ENCODE measurements around the gene CST2. TPM values are rescaled to one million over a fixed set of nuclear protein-coding genes. Genes with fewer than 3 reads are reported as not detected.

CST2 gene
- total RNA-seq, 1 donor from 2014 or later: not detected

DNA sequence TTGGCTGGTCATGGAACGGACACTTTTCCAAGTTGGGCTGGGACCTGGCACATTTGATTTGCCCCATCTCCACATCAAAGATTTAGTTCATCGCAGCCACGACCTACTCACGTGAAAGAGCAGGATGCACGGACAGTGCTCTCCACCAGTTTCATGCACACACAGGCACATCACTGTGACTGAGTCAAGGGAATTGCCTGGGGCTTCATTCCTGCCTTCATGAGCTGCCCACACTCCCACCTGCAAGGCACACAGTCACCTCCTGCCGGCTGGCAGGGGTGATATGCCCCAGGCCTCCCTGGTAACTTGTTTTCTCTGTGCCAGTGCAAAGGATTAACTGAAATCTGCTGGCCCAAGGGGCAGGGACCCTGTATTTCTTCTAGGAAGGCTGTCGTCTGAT is 52.4 kb downstream of the CST2 start:
- no peaks in the 10 kb centered on the region for H3K36me3 ChIP-seq

More for the DNA sequence above, 52.4 kb downstream of the CST2 start:
- peaks cover 8% of the 10 kb centered on the region for H3K27me3 ChIP-seq
- no peaks in the 10 kb centered on the region for H4K20me1 ChIP-seq (ENCODE audit: low read depth)
- no peak for DNase-seq (ENCODE audit: low spot score)
- peaks cover 12% of the 10 kb centered on the region for H3K4me1 Mint-ChIP-seq
- peaks cover 5% of the 10 kb centered on the region for H3K4me1 ChIP-seq
- H3K9me3 Mint-ChIP-seq: no peaks in the 10 kb centered on the region
- H3K9ac ChIP-seq: no peak overlapping the region
- H3K9me3 ChIP-seq (ENCODE audit: low read depth): no peaks in the 10 kb centered on the region
- peaks cover 4% of the 10 kb centered on the region for H3K27me3 Mint-ChIP-seq (ENCODE audit: insufficient read depth, low read depth)
- no peaks in the 10 kb centered on the region for H3F3A ChIP-seq (ENCODE audit: low read depth)
- H3K79me2 ChIP-seq (ENCODE audit: low read depth): no peaks in the 10 kb centered on the region
- no peak overlapping the region for H3K27ac ChIP-seq
- H3K4me3 ChIP-seq: no peak overlapping the region
- H3K27ac Mint-ChIP-seq: no peak overlapping the region
- TF ChIP-seq EZH2phosphoT487 (IDR thresholded peaks at IDR 0.05) (no peak), EZH2 (IDR thresholded peaks at IDR 0.05) (no peak)
- TF ChIP-seq, protein P1, sequence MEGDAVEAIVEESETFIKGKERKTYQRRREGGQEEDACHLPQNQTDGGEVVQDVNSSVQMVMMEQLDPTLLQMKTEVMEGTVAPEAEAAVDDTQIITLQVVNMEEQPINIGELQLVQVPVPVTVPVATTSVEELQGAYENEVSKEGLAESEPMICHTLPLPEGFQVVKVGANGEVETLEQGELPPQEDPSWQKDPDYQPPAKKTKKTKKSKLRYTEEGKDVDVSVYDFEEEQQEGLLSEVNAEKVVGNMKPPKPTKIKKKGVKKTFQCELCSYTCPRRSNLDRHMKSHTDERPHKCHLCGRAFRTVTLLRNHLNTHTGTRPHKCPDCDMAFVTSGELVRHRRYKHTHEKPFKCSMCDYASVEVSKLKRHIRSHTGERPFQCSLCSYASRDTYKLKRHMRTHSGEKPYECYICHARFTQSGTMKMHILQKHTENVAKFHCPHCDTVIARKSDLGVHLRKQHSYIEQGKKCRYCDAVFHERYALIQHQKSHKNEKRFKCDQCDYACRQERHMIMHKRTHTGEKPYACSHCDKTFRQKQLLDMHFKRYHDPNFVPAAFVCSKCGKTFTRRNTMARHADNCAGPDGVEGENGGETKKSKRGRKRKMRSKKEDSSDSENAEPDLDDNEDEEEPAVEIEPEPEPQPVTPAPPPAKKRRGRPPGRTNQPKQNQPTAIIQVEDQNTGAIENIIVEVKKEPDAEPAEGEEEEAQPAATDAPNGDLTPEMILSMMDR (IDR thresholded peaks at IDR 0.05): no peak
- H3K36me3 Mint-ChIP-seq: no peaks in the 10 kb centered on the region
- no peak overlapping the region for H3K4me2 ChIP-seq
- H3K4me3 Mint-ChIP-seq: no peak overlapping the region
- H2AFZ ChIP-seq (replicated peaks): no peak overlapping the region

Other genes starting within 250 kb of the CST2 start
- gene CST9, start 220.8 kb downstream of the CST2 start, total RNA-seq (ENCODE audit: low replicate concordance): not detected in 2 replicates
- 20.8 and 58.0 TPM in 2 replicates for gene CST3, start 188.8 kb downstream of the CST2 start, total RNA-seq (ENCODE audit: low replicate concordance)
- gene CST4, start 137.7 kb downstream of the CST2 start, total RNA-seq (ENCODE audit: low replicate concordance): not detected in 2 replicates
- gene CST1, start 75.8 kb downstream of the CST2 start, total RNA-seq (ENCODE audit: low replicate concordance): not detected in 2 replicates
- gene CST5, start 53.0 kb upstream of the CST2 start, total RNA-seq (ENCODE audit: low replicate concordance): not detected in 2 replicates
- not detected in 2 replicates for gene GGTLC1, start 162.1 kb upstream of the CST2 start, total RNA-seq (ENCODE audit: low replicate concordance)

Data from neural progenitor cell (in vitro differentiated cells).